Iris pigment epithelial cell (primary cell): Measurements from ENCODE around the gene MAP3K6.
"Not testable (repeated sequence)": the region's sequence is repeated elsewhere in the genome, so short reads cannot be mapped to it uniquely, and the experiment has no call there.

Source experiments
- DNase-seq: peaks from one replicate; pipeline ENCODE4 v3.0.0-alpha.2; 2011; ENCODE audit warnings: low read depth

The MAP3K6 gene

GRCh38 chr1:27366411-27367159 lies at the start of gene MAP3K6:
Gene MAP3K6, minus strand, starts transcription at chr1:27366961. Its CDS starts 364 bp downstream, at chr1:27366597.
- peak; percentile 74 for DNase-seq

GRCh38 chr1:27414091-27414490 lies 47.3 kb upstream of the MAP3K6 start:
- no peak for DNase-seq

- no peak for DNase-seq
Observed at GRCh38 chr1:27413004-27413403, 46.2 kb upstream of the MAP3K6 start.

- DNase-seq: no peak
Observed at GRCh38 chr1:27412502-27412901, 45.7 kb upstream of the MAP3K6 start.

- DNase-seq: no peak
Observed at GRCh38 chr1:27410709-27411108, 43.9 kb upstream of the MAP3K6 start.

GRCh38 chr1:27409669-27410068 lies 42.9 kb upstream of the MAP3K6 start:
- DNase-seq: no peak

GRCh38 chr1:27408151-27408550 lies 41.4 kb upstream of the MAP3K6 start:
- no peak for DNase-seq

- not testable (repeated sequence) for DNase-seq
Observed at GRCh38 chr1:27406791-27407190, 40.0 kb upstream of the MAP3K6 start.

GRCh38 chr1:27406362-27406680 lies 39.6 kb upstream of the MAP3K6 start:
- DNase-seq: no peak

GRCh38 chr1:27405598-27406361 lies 39.0 kb upstream of the MAP3K6 start:
- DNase-seq: not testable (repeated sequence)

- DNase-seq: peak; percentile 57
Observed at GRCh38 chr1:27405074-27405473, 38.3 kb upstream of the MAP3K6 start.

GRCh38 chr1:27403931-27404330 lies 37.2 kb upstream of the MAP3K6 start:
- DNase-seq: no peak

GRCh38 chr1:27403065-27403726 lies 36.4 kb upstream of the MAP3K6 start:
- DNase-seq: peak; percentile 28

- DNase-seq: peak; percentile 61
Observed at GRCh38 chr1:27402349-27402754, 35.6 kb upstream of the MAP3K6 start.

GRCh38 chr1:27400963-27401341 lies 34.2 kb upstream of the MAP3K6 start:
- no peak for DNase-seq

GRCh38 chr1:27400082-27400962 lies 33.6 kb upstream of the MAP3K6 start:
- no peak for DNase-seq

GRCh38 chr1:27399251-27400025 lies 32.7 kb upstream of the MAP3K6 start:
- DNase-seq: no peak

GRCh38 chr1:27398405-27399149 lies 31.8 kb upstream of the MAP3K6 start:
- DNase-seq: no peak

- no peak for DNase-seq
Observed at GRCh38 chr1:27397749-27398148, 31.0 kb upstream of the MAP3K6 start.

GRCh38 chr1:27397110-27397509 lies 30.3 kb upstream of the MAP3K6 start:
- no peak for DNase-seq
